KMS-11 (cell line): ENCODE results near the gene SERPINA4.

Experiments
- H2AFZ ChIP-seq: fragments of 200-600 bp; sonication (generic); 2 replicates; pipeline ENCODE4 v1.6.1; 2016; ENCODE audit warnings: antibody characterized with exemption, mixed run types, low read depth
- H3K27ac ChIP-seq: fragments of 200-600 bp; sonication (generic); 2 replicates; pipeline ENCODE4 v1.6.1; 2016; ENCODE audit warnings: mild to moderate bottlenecking, mixed run types
- H3K27me3 ChIP-seq: fragments of 200-600 bp; sonication (generic); 2 replicates; pipeline ENCODE4 v1.6.1; 2017; ENCODE audit warnings: mild to moderate bottlenecking, low read depth, mixed run types, moderate library complexity; ENCODE audit not compliant: insufficient read depth
- H3K36me3 ChIP-seq: fragments of 200-600 bp; sonication (generic); 2 replicates; pipeline ENCODE4 v1.6.1; 2017; ENCODE audit warnings: mild to moderate bottlenecking, mixed run types; ENCODE audit not compliant: insufficient read depth
- H3K4me1 ChIP-seq: fragments of 200-600 bp; sonication (generic); 2 replicates; pipeline ENCODE4 v1.6.1; 2016; ENCODE audit warnings: mild to moderate bottlenecking, low read depth, mixed run types; ENCODE audit not compliant: poor library complexity, severe bottlenecking
- H3K4me2 ChIP-seq: fragments of 200-600 bp; sonication (generic); 2 replicates; pipeline ENCODE4 v1.7.0; 2016; ENCODE audit warnings: mild to moderate bottlenecking, mixed run types
- H3K4me3 ChIP-seq: fragments of 200-600 bp; sonication (generic); IDR thresholded peaks from 2 replicates; pipeline ENCODE4 v1.6.1; 2017; ENCODE audit warnings: low read depth, low read length, mixed read lengths; ENCODE audit not compliant: insufficient read depth
- H3K79me2 ChIP-seq: fragments of 200-600 bp; sonication (generic); 2 replicates; pipeline ENCODE4 v1.6.1; 2016; ENCODE audit warnings: low read depth, mixed run types; ENCODE audit not compliant: insufficient read depth
- H3K9ac ChIP-seq: fragments of 200-600 bp; sonication (generic); 2 replicates; pipeline ENCODE4 v1.6.1; 2016; ENCODE audit warnings: mild to moderate bottlenecking, mixed run types
- H4K20me1 ChIP-seq: fragments of 200-600 bp; sonication (generic); 2 replicates; pipeline ENCODE4 v1.6.1; 2016; ENCODE audit warnings: mild to moderate bottlenecking, mixed run types; ENCODE audit not compliant: insufficient read depth
- TF ChIP-seq, protein P1 (sequence below): fragments of 200-600 bp; sonication (generic); conservative IDR thresholded peaks from 2 replicates; pipeline ENCODE4 v1.6.1; 2017; ENCODE audit warnings: low read depth, mild to moderate bottlenecking, antibody characterized with exemption, low read length, moderate library complexity, mixed read lengths

The SERPINA4 gene

DNA sequence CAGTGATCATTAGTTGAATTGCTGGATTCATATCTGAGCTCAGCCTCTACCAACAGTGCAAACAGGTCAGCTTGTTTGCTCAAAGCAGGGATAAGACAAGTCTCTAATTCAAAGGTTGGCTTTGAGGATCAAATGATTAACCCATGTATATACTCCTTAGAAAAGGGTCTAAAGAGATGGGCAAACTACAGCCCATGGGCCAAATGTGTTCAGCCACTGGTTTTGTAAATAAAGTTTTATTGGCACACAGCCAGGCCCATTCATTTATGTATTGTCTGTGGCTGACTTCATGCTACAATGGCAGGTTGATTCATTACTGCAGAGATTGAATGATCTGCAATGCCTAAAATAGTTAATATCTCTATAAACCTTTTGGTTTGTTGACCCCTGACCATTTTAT is 3.1 kb downstream of the SERPINA4 start:
- Histone ChIP-seq H3K27me3 (no peaks in the 10 kb centered on the region), H3K27ac (no peak overlapping the region), H4K20me1 (no peaks in the 10 kb centered on the region), H3K4me1 (no peaks in the 10 kb centered on the region), H3K36me3 (no peaks in the 10 kb centered on the region), H3K79me2 (no peaks in the 10 kb centered on the region), H3K4me3 (no peak overlapping the region), H3K4me2 (no peak overlapping the region), H2AFZ (no peak overlapping the region), H3K9ac (no peak overlapping the region)
- TF ChIP-seq, protein P1, sequence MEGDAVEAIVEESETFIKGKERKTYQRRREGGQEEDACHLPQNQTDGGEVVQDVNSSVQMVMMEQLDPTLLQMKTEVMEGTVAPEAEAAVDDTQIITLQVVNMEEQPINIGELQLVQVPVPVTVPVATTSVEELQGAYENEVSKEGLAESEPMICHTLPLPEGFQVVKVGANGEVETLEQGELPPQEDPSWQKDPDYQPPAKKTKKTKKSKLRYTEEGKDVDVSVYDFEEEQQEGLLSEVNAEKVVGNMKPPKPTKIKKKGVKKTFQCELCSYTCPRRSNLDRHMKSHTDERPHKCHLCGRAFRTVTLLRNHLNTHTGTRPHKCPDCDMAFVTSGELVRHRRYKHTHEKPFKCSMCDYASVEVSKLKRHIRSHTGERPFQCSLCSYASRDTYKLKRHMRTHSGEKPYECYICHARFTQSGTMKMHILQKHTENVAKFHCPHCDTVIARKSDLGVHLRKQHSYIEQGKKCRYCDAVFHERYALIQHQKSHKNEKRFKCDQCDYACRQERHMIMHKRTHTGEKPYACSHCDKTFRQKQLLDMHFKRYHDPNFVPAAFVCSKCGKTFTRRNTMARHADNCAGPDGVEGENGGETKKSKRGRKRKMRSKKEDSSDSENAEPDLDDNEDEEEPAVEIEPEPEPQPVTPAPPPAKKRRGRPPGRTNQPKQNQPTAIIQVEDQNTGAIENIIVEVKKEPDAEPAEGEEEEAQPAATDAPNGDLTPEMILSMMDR: no peak

DNA sequence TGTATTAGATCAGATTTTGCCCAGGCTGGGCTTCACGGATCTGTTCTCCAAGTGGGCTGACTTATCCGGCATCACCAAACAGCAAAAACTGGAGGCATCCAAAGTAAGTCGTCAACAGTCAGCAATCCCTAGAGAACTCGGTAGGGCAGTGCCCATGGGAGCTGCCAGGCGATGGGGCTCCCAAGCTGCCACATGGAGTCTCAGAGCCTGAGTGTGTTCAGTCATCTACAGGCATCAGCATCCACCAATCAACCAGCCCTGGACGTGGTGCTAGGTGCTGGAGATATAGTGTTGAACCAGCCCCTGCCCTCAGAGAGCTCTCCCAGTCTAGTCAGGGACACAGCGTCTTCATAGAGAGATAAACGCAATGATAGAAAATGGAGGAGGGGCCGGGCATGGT is 6.9 kb downstream of the SERPINA4 start:
- Histone ChIP-seq H3K4me1 (no peaks in the 10 kb centered on the region), H3K27ac (no peak overlapping the region), H3K9ac (no peak overlapping the region), H2AFZ (no peak overlapping the region), H3K79me2 (no peaks in the 10 kb centered on the region), H3K36me3 (no peaks in the 10 kb centered on the region), H3K27me3 (no peaks in the 10 kb centered on the region), H4K20me1 (no peaks in the 10 kb centered on the region), H3K4me2 (no peak overlapping the region), H3K4me3 (no peak overlapping the region)
- TF ChIP-seq, protein P1: no peak

DNA sequence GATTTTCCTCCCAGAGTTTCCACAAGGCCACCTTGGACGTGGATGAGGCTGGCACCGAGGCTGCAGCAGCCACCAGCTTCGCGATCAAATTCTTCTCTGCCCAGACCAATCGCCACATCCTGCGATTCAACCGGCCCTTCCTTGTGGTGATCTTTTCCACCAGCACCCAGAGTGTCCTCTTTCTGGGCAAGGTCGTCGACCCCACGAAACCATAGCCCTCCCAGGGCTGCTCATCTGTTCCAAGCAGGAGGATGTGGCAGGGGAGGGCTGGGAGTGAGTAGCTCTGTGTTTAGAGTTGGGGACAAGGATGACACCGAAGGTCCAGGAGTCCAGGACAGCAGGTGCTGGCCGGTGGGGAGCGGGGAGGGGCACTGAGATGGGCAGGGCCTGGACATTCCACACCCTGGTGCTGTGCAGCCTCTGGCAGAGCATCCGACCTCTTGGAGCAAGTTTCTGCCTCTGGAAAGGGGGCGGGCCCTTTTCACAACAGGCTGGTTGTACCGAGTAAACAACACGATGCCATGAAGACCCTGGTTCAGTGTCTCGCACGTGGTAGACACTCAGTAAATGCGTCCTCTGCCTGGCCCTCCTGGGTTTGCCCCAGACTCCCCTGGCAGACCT is 8.2 kb downstream of the SERPINA4 start:
- H3K4me3 ChIP-seq: no peak overlapping the region
- no peaks in the 10 kb centered on the region for H4K20me1 ChIP-seq
- TF ChIP-seq, protein P1: no peak
- no peak overlapping the region for H3K27ac ChIP-seq
- H2AFZ ChIP-seq: no peak overlapping the region
- no peaks in the 10 kb centered on the region for H3K36me3 ChIP-seq
- no peaks in the 10 kb centered on the region for H3K27me3 ChIP-seq
- H3K9ac ChIP-seq: no peak overlapping the region
- H3K79me2 ChIP-seq: no peaks in the 10 kb centered on the region
- H3K4me1 ChIP-seq: no peaks in the 10 kb centered on the region
- H3K4me2 ChIP-seq: no peak overlapping the region

DNA sequence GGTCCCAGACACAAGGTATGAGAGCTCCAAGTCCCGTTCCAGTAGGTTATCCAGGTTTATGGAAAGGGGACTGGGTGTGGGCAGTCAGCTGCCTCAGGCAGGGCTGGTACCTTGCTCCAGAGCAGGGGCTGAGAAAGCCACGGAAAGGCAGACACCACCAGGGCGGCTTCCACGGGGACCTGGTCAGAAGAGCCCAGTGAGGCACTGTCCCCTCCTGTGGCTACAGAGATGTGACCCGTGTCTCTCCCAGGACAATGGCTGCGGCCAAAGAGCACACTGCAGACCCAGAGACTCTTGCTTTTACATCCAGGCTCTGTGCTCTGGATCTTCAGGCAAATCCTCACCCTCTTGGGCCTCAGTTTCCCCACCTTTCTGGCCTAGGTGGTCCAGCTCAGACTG is 8.8 kb downstream of the SERPINA4 start:
- H3K27ac ChIP-seq: no peak overlapping the region
- H3K4me2 ChIP-seq: no peak overlapping the region
- H3K9ac ChIP-seq: no peak overlapping the region
- H3K4me1 ChIP-seq: no peaks in the 10 kb centered on the region
- no peaks in the 10 kb centered on the region for H3K36me3 ChIP-seq
- H4K20me1 ChIP-seq: no peaks in the 10 kb centered on the region
- no peaks in the 10 kb centered on the region for H3K27me3 ChIP-seq
- H3K79me2 ChIP-seq: no peaks in the 10 kb centered on the region
- TF ChIP-seq, protein P1: no peak
- H3K4me3 ChIP-seq: no peak overlapping the region
- no peak overlapping the region for H2AFZ ChIP-seq
